ENCODE measurements around the gene FJX1. TPM values are rescaled to one million over a fixed set of nuclear protein-coding genes. Genes with fewer than 3 reads are reported as not detected.

FJX1 gene
- total RNA-seq, 6 donors from 2014 or later = 2.5 to 9.2 (median 6.1) TPM

GRCh38 chr11:35582033-35582432, 36.2 kb upstream of the FJX1 start:
- Histone ChIP-seq H3K9me3 (no peaks in the 10 kb centered on the region), H3K4me3 (no peak overlapping the region), H3K27me3 (no peaks in the 10 kb centered on the region), H3K27ac (no peak overlapping the region), H3K4me1 (peaks cover 0 to 7% (median 0%) of the 10 kb centered on the region in 4 donors), H3K36me3 (no peaks in the 10 kb centered on the region)
- no peak for DNase-seq
- TF ChIP-seq POLR2A (IDR thresholded peaks at IDR 0.05) = no peak
- TF ChIP-seq POLR2AphosphoS5 (IDR thresholded peaks at IDR 0.05) = no peak
- TF ChIP-seq CTCF (IDR thresholded peaks at IDR 0.05) = no peak
- TF ChIP-seq EP300 (IDR thresholded peaks at IDR 0.05) = no peak
- ATAC-seq (ENCODE audit: low FRiP score in 2 of 2) = no peak
- 82 to 83% methylated on average over 1 of the region's 1 CpG for WGBS, 2 donors

GRCh38 chr11:35583126-35583525, 35.1 kb upstream of the FJX1 start:
- WGBS, 2 donors = 81 to 83% methylated on average over 1 of the region's 1 CpG
- Histone ChIP-seq H3K4me3 (no peak overlapping the region), H3K4me1 (peaks cover 0 to 7% (median 0%) of the 10 kb centered on the region in 4 donors), H3K27ac (no peak overlapping the region), H3K36me3 (no peaks in the 10 kb centered on the region), H3K9me3 (no peaks in the 10 kb centered on the region), H3K27me3 (no peaks in the 10 kb centered on the region)
- peak in 1 of 2 donors; percentile 72 for ATAC-seq (ENCODE audit: low FRiP score in 2 of 2)
- no peak for DNase-seq
- TF ChIP-seq POLR2A (IDR thresholded peaks at IDR 0.05) (no peak), CTCF (IDR thresholded peaks at IDR 0.05) (no peak), POLR2AphosphoS5 (IDR thresholded peaks at IDR 0.05) (no peak), EP300 (IDR thresholded peaks at IDR 0.05) (no peak)

GRCh38 chr11:35583843-35584242, 34.4 kb upstream of the FJX1 start:
- 93 to 96% methylated on average over 1 of the region's 1 CpG for WGBS, 2 donors
- no peak overlapping the region for H3K27ac ChIP-seq
- no peak for ATAC-seq (ENCODE audit: low FRiP score in 2 of 2)
- no peak for TF ChIP-seq POLR2A (IDR thresholded peaks at IDR 0.05)
- TF ChIP-seq CTCF (IDR thresholded peaks at IDR 0.05) = no peak
- TF ChIP-seq EP300 (IDR thresholded peaks at IDR 0.05) = no peak
- TF ChIP-seq POLR2AphosphoS5 (IDR thresholded peaks at IDR 0.05) = no peak
- H3K4me1 ChIP-seq = peaks cover 0 to 7% (median 0%) of the 10 kb centered on the region in 4 donors
- no peak for DNase-seq
- H3K36me3 ChIP-seq = no peaks in the 10 kb centered on the region
- H3K27me3 ChIP-seq = no peaks in the 10 kb centered on the region
- H3K4me3 ChIP-seq = no peak overlapping the region
- no peaks in the 10 kb centered on the region for H3K9me3 ChIP-seq

GRCh38 chr11:35584321-35584720, 33.9 kb upstream of the FJX1 start:
- TF ChIP-seq POLR2A (IDR thresholded peaks at IDR 0.05) (no peak), EP300 (IDR thresholded peaks at IDR 0.05) (no peak), CTCF (IDR thresholded peaks at IDR 0.05) (no peak), POLR2AphosphoS5 (IDR thresholded peaks at IDR 0.05) (no peak)
- peaks cover 0 to 7% (median 0%) of the 10 kb centered on the region in 4 donors for H3K4me1 ChIP-seq
- no peaks in the 10 kb centered on the region for H3K27me3 ChIP-seq
- 87 to 92% methylated on average over 3 of the region's 3 CpGs for WGBS, 2 donors
- no peak overlapping the region for H3K4me3 ChIP-seq
- ATAC-seq (ENCODE audit: low FRiP score in 2 of 2) (no peak), DNase-seq (no peak)
- H3K27ac ChIP-seq = no peak overlapping the region
- H3K9me3 ChIP-seq = no peaks in the 10 kb centered on the region
- H3K36me3 ChIP-seq = no peaks in the 10 kb centered on the region

GRCh38 chr11:35585416-35585815, 32.8 kb upstream of the FJX1 start:
- 63 to 71% methylated on average over 5 of the region's 5 CpGs for WGBS, 2 donors
- Histone ChIP-seq H3K27me3 (no peaks in the 10 kb centered on the region), H3K9me3 (no peaks in the 10 kb centered on the region), H3K36me3 (no peaks in the 10 kb centered on the region), H3K27ac (no peak overlapping the region), H3K4me1 (no peaks in the 10 kb centered on the region), H3K4me3 (no peak overlapping the region)
- TF ChIP-seq POLR2AphosphoS5 (IDR thresholded peaks at IDR 0.05) (no peak), EP300 (IDR thresholded peaks at IDR 0.05) (no peak), CTCF (IDR thresholded peaks at IDR 0.05) (no peak), POLR2A (IDR thresholded peaks at IDR 0.05) (no peak)
- no peak for DNase-seq
- ATAC-seq (ENCODE audit: low FRiP score in 2 of 2) = no peak
